IMR-90 (cell line): Measurements from ENCODE around the gene FIGLA. TPM values are rescaled to one million over a fixed set of nuclear protein-coding genes. Genes with fewer than 3 reads are reported as not detected.

Source experiments
- ATAC-seq: fragments of 200-7000 bp; cut with Tn5 transposase; 2 replicates; pipeline ENCODE4 v1.9.1; 2020; ENCODE audit warnings: low read depth, mild to moderate bottlenecking, moderate library complexity
- BruUV-seq: library from RNA; stranded (reverse); fragments of 400-500 nt; replicated peaks from 2 replicates; lab custom pipeline; 2021; lab: Mats Ljungman, UMichigan
- CTCF ChIA-PET: fragments of 300-600 bp; formaldehyde crosslinking; extraction: SDS; loops from one replicate; lab custom pipeline; 2021; ENCODE audit warnings: antibody characterized with exemption; lab: Yijun Ruan, JAX
- POLR2A ChIA-PET: fragments of 300-600 bp; sonication (Branson Sonifier 250); formaldehyde crosslinking; loops from one replicate; lab custom pipeline; 2022; ENCODE audit warnings: antibody characterized with exemption; ENCODE audit not compliant: unreplicated experiment; lab: Charles Lee
- DNase-seq: peaks from one replicate; pipeline ENCODE4 v3.0.0; 2013
- H2AFZ ChIP-seq: replicated peaks from 2 replicates; pipeline ENCODE3; 2013; ENCODE audit warnings: low read length, mild to moderate bottlenecking; ENCODE audit not compliant: poor library complexity
- H2AK5ac ChIP-seq: 2 replicates; pipeline ENCODE4 v1.6.1; 2013; ENCODE audit warnings: low read depth, low read length, inconsistent platforms
- H2AK9ac ChIP-seq: replicated peaks from 2 replicates; pipeline ENCODE3; 2013; ENCODE audit warnings: mild to moderate bottlenecking, low read depth, low read length, moderate library complexity; ENCODE audit not compliant: poor library complexity
- H2BK120ac ChIP-seq: 2 replicates; pipeline ENCODE4 v1.6.1; 2013; ENCODE audit warnings: low read depth, low read length, inconsistent platforms
- H2BK15ac ChIP-seq: 3 replicates; pipeline ENCODE4 v1.6.1; 2013; ENCODE audit warnings: low read depth, low read length, inconsistent platforms
- H2BK20ac ChIP-seq: 2 replicates; pipeline ENCODE4 v1.6.1; 2013; ENCODE audit warnings: low read depth, mild to moderate bottlenecking, inconsistent platforms, low read length, moderate library complexity
- H2BK5ac ChIP-seq: 2 replicates; pipeline ENCODE4 v1.6.1; 2013; ENCODE audit warnings: mild to moderate bottlenecking, low read depth, low read length, inconsistent platforms; ENCODE audit not compliant: poor library complexity, severe bottlenecking
- H3K14ac ChIP-seq: replicated peaks from 2 replicates; pipeline ENCODE4 v1.6.1; 2013; ENCODE audit warnings: low read depth, low read length, inconsistent platforms
- H3K18ac ChIP-seq: 2 replicates; pipeline ENCODE4 v1.6.1; 2013; ENCODE audit warnings: low read depth, low read length, control low read depth
- H3K23ac ChIP-seq: 2 replicates; pipeline ENCODE4 v1.6.1; 2013; ENCODE audit warnings: low read depth, low read length, inconsistent platforms
- H3K27ac ChIP-seq: 2 replicates; pipeline ENCODE4 v1.5.1; 2013; ENCODE audit warnings: mild to moderate bottlenecking, control low read depth, low read length; ENCODE audit not compliant: insufficient read depth
- H3K27me3 ChIP-seq: 2 replicates; pipeline ENCODE4 v1.6.1; 2013; ENCODE audit warnings: low read length; ENCODE audit not compliant: control insufficient read depth, insufficient read depth
- H3K36me3 ChIP-seq: 2 replicates; pipeline ENCODE4 v1.6.1; 2013; ENCODE audit warnings: low read length, mixed read lengths; ENCODE audit not compliant: control insufficient read depth, insufficient read depth
- H3K4ac ChIP-seq: 2 replicates; pipeline ENCODE4 v1.6.1; 2013; ENCODE audit warnings: low read depth, low read length, inconsistent platforms
- H3K4me1 ChIP-seq: 2 replicates; pipeline ENCODE4 v1.6.1; 2013; ENCODE audit warnings: low read length, mixed read lengths; ENCODE audit not compliant: control insufficient read depth, insufficient read depth
- H3K4me2 ChIP-seq: 2 replicates; pipeline ENCODE4 v1.6.1; 2013; ENCODE audit warnings: low read depth, mild to moderate bottlenecking, control low read depth, low read length, moderate library complexity
- H3K4me3 ChIP-seq: 2 replicates; pipeline ENCODE4 v1.5.1; 2013; ENCODE audit warnings: low read depth, mild to moderate bottlenecking, control low read depth, low read length, moderate library complexity; ENCODE audit not compliant: insufficient read depth
- H3K56ac ChIP-seq: 2 replicates; pipeline ENCODE4 v1.6.1; 2013; ENCODE audit warnings: low read length, inconsistent platforms; ENCODE audit not compliant: insufficient read depth; ENCODE audit errors: extremely low read depth
- H3K79me1 ChIP-seq, 2 experiments: 2 replicates each; pipeline ENCODE4 v1.6.1; 2013; ENCODE audit warnings: low read length in 2 of 2, inconsistent platforms in 1 of 2, low read depth in 1 of 2
- H3K9ac ChIP-seq: 2 replicates; pipeline ENCODE4 v1.6.1; 2013; ENCODE audit warnings: low read depth, low read length, control low read depth
- H3K9me1 ChIP-seq: 2 replicates; pipeline ENCODE4 v1.6.1; 2013; ENCODE audit warnings: low read length, inconsistent platforms; ENCODE audit not compliant: insufficient read depth
- H3K9me3 ChIP-seq: 2 replicates; pipeline ENCODE4 v1.6.1; 2013; ENCODE audit warnings: low read length; ENCODE audit not compliant: control insufficient read depth, insufficient read depth
- H4K20me1 ChIP-seq: 2 replicates; pipeline ENCODE4 v1.6.1; 2013; ENCODE audit warnings: low read length, inconsistent platforms; ENCODE audit not compliant: insufficient read depth
- H4K5ac ChIP-seq: 2 replicates; pipeline ENCODE4 v1.6.1; 2013; ENCODE audit warnings: mild to moderate bottlenecking, low read depth, low read length, control low read depth
- H4K8ac ChIP-seq, 2 experiments: 2 replicates each; pipeline ENCODE4 v1.6.1; 2013; ENCODE audit warnings: low read depth in 2 of 2, low read length in 2 of 2, control low read depth in 1 of 2, inconsistent platforms in 1 of 2
- H4K91ac ChIP-seq: 2 replicates; pipeline ENCODE4 v1.6.1; 2013; ENCODE audit warnings: low read depth, low read length, inconsistent platforms; ENCODE audit not compliant: insufficient read depth
- BHLHE40 ChIP-seq: fragments of 150-350 bp; IDR thresholded peaks from 2 replicates; pipeline ENCODE4 v1.6.1; 2016; ENCODE audit warnings: mild to moderate bottlenecking, low read depth, low read length
- CEBPB ChIP-seq: IDR thresholded peaks from 2 replicates; pipeline ENCODE4 v1.6.1; 2012; ENCODE audit warnings: low read depth, low read length, improper control_type of control experiment
- CHD1 ChIP-seq: IDR thresholded peaks from 2 replicates; pipeline ENCODE4 v1.6.1; 2012; ENCODE audit warnings: low read depth, low read length, improper control_type of control experiment
- FOS ChIP-seq: fragments of 150-350 bp; IDR thresholded peaks from 2 replicates; pipeline ENCODE4 v1.6.1; 2016; ENCODE audit warnings: low read depth, low read length
- MAFK ChIP-seq: IDR thresholded peaks from 2 replicates; pipeline ENCODE4 v1.6.1; 2012; ENCODE audit warnings: low read depth, low read length, improper control_type of control experiment
- MAZ ChIP-seq: IDR thresholded peaks from 2 replicates; pipeline ENCODE4 v1.6.1; 2012; ENCODE audit warnings: low read depth, mild to moderate bottlenecking, low read length, improper control_type of control experiment, moderate library complexity, borderline replicate concordance
- MXI1 ChIP-seq: IDR thresholded peaks from 2 replicates; pipeline ENCODE4 v1.6.1; 2012; ENCODE audit warnings: low read depth, mild to moderate bottlenecking, low read length, moderate library complexity, borderline replicate concordance
- NFE2L2 ChIP-seq: fragments of 150-350 bp; IDR thresholded peaks from 2 replicates; pipeline ENCODE4 v1.6.1; 2016; ENCODE audit warnings: low read depth, mild to moderate bottlenecking, low read length
- POLR2A ChIP-seq: IDR thresholded peaks from 2 replicates; pipeline ENCODE4 v1.6.1; 2012; ENCODE audit warnings: mild to moderate bottlenecking, low read depth, low read length
- RAD21 ChIP-seq: IDR thresholded peaks from 2 replicates; pipeline ENCODE4 v1.6.1; 2012; ENCODE audit warnings: low read length, improper control_type of control experiment
- RCOR1 ChIP-seq: IDR thresholded peaks from 2 replicates; pipeline ENCODE4 v1.6.1; 2012; ENCODE audit warnings: mild to moderate bottlenecking, low read length, improper control_type of control experiment; ENCODE audit not compliant: insufficient replicate concordance
- RFX5 ChIP-seq: IDR thresholded peaks from 2 replicates; pipeline ENCODE4 v1.8.0; 2012; ENCODE audit warnings: low read depth, mild to moderate bottlenecking, low read length, moderate library complexity
- SMC3 ChIP-seq: fragments of 150-350 bp; IDR thresholded peaks from 2 replicates; pipeline ENCODE4 v1.6.1; 2016; ENCODE audit warnings: low read depth, mild to moderate bottlenecking, antibody characterized with exemption, low read length, moderate library complexity
- WGBS, 2 experiments: methylation state at CpG; one replicate each; pipeline versions ENCODE4 v1.1.5 to v1.1.7; 2013; ENCODE audit warnings: missing lambda C conversion rate in 2 of 2; ENCODE audit not compliant: insufficient read length in 1 of 2; ENCODE audit errors: extremely low coverage in 2 of 2; 5-methylcytosine and 5-hydroxymethylcytosine counted together
- dilution Hi-C: fragments of 300-500 bp; cut with HindIII; formaldehyde crosslinking; loops from one replicate; pipeline ENCODE4 v1.14.3; 2018; ENCODE audit warnings: low sequenced_read_pairs; ENCODE audit not compliant: unreplicated experiment
- in situ Hi-C: fragments of 300-500 bp; cut with MboI; formaldehyde crosslinking; loops from 3 replicates; pipeline ENCODE4 v1.14.3; 2019; ENCODE audit warnings: low sequenced_read_pairs, inconsistent platforms, mixed read lengths
- intact Hi-C: fragments of 100-400 bp; cut with micrococcal nuclease; formaldehyde crosslinking; loops from 2 replicates; pipeline ENCODE4 v1.10.0; 2022
- polyA plus RNA-seq, 3 experiments: library from polyadenylated mRNA; depleted of rRNA; stranded (reverse); fragments of >200 nt; gene quantifications; 2 replicates each; pipeline ENCODE4 v1.2.3, GENCODE V29; 2012; ENCODE audit warnings: low replicate concordance in 1 of 3
- total RNA-seq: library from RNA; depleted of rRNA; stranded (reverse); fragments of >200 nt; gene quantifications from 2 replicates; pipeline ENCODE4 v1.2.3, GENCODE V29; 2012
- TF ChIP-seq, protein P1 (sequence below): conservative IDR thresholded peaks from 2 replicates; pipeline ENCODE4 v1.5.1; 2012; ENCODE audit warnings: mild to moderate bottlenecking, low read depth, low read length, improper control_type of control experiment
- TF ChIP-seq, protein P2 (sequence below): fragments of 150-350 bp; IDR thresholded peaks from 2 replicates; pipeline ENCODE4 v1.6.1; 2016; ENCODE audit warnings: low read depth, mild to moderate bottlenecking, low read length, moderate library complexity, borderline replicate concordance
- TF ChIP-seq, protein P3 (sequence below): fragments of 150-350 bp; IDR thresholded peaks from 2 replicates; pipeline ENCODE4 v1.6.1; 2017; ENCODE audit warnings: mild to moderate bottlenecking, antibody characterized with exemption, low read length, low read depth

The FIGLA gene
- total and polyA plus RNA-seq, 2 of the 4 experiments (the other 2 are of a cell fraction), result not detected

DNA sequence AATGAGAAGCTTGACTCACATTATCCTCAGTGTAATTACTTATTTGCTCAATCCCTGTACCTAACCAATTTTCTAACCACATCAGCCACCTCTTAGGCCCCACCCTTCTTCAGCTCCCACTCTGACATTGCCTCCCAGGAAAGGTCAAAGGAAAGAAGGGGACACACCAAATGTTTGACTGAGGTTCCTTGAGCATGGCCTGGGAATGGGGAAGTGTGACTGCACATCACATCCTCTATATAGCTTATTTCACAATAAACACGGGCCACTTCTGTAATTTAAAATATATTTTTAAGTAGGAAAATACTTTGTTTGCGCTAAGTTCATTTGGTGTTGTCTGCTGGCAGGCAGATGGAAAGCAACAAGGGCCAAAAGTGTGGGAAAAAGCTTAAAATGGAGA lies 3.0 kb upstream of the FIGLA start:
- dilution Hi-C loops, result no loop called here
- H4K5ac ChIP-seq, result no peak overlapping the region
- ATAC-seq (no peak), DNase-seq (no peak)
- H3K23ac ChIP-seq, result no peak overlapping the region
- H4K20me1 ChIP-seq, result no peaks in the 10 kb centered on the region
- H2AFZ ChIP-seq, result no peak overlapping the region
- ChIA-PET CTCF (no interaction called here), POLR2A (no interaction called here)
- H3K79me1 ChIP-seq, result no peaks in the 10 kb centered on the region
- H3K4me1 ChIP-seq, result no peaks in the 10 kb centered on the region
- no peak overlapping the region for H3K4ac ChIP-seq
- WGBS, 2 experiments, result no CpG with 5 or more reads among the region's 2 CpGs
- H3K27ac ChIP-seq, result no peak overlapping the region
- H3K36me3 ChIP-seq, result no peaks in the 10 kb centered on the region
- no peak overlapping the region for H3K9ac ChIP-seq
- intact Hi-C loops, result no loop called here
- no peak overlapping the region for H2AK5ac ChIP-seq
- no peak overlapping the region for H3K56ac ChIP-seq
- no peak overlapping the region for H3K4me2 ChIP-seq
- H3K4me3 ChIP-seq, result no peak overlapping the region
- H2AK9ac ChIP-seq, result no peak overlapping the region
- BruUV-seq, result no TSS peak
- no peak overlapping the region for H4K8ac ChIP-seq
- no peaks in the 10 kb centered on the region for H3K9me3 ChIP-seq
- H2BK15ac ChIP-seq, result no peak overlapping the region
- H3K27me3 ChIP-seq, result peaks cover 23% of the 10 kb centered on the region
- no peak overlapping the region for H3K18ac ChIP-seq
- TF ChIP-seq, protein P1, sequence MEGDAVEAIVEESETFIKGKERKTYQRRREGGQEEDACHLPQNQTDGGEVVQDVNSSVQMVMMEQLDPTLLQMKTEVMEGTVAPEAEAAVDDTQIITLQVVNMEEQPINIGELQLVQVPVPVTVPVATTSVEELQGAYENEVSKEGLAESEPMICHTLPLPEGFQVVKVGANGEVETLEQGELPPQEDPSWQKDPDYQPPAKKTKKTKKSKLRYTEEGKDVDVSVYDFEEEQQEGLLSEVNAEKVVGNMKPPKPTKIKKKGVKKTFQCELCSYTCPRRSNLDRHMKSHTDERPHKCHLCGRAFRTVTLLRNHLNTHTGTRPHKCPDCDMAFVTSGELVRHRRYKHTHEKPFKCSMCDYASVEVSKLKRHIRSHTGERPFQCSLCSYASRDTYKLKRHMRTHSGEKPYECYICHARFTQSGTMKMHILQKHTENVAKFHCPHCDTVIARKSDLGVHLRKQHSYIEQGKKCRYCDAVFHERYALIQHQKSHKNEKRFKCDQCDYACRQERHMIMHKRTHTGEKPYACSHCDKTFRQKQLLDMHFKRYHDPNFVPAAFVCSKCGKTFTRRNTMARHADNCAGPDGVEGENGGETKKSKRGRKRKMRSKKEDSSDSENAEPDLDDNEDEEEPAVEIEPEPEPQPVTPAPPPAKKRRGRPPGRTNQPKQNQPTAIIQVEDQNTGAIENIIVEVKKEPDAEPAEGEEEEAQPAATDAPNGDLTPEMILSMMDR, result no peak
- TF ChIP-seq POLR2A (no peak), NFE2L2 (no peak), CEBPB (no peak), MAZ (no peak), MXI1 (no peak), SMC3 (no peak), CHD1 (no peak), RAD21 (no peak), RFX5 (no peak), MAFK (no peak), RCOR1 (no peak), FOS (no peak), BHLHE40 (no peak)
- TF ChIP-seq, protein P2, sequence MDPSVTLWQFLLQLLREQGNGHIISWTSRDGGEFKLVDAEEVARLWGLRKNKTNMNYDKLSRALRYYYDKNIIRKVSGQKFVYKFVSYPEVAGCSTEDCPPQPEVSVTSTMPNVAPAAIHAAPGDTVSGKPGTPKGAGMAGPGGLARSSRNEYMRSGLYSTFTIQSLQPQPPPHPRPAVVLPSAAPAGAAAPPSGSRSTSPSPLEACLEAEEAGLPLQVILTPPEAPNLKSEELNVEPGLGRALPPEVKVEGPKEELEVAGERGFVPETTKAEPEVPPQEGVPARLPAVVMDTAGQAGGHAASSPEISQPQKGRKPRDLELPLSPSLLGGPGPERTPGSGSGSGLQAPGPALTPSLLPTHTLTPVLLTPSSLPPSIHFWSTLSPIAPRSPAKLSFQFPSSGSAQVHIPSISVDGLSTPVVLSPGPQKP, result no peak
- TF ChIP-seq, protein P3, sequence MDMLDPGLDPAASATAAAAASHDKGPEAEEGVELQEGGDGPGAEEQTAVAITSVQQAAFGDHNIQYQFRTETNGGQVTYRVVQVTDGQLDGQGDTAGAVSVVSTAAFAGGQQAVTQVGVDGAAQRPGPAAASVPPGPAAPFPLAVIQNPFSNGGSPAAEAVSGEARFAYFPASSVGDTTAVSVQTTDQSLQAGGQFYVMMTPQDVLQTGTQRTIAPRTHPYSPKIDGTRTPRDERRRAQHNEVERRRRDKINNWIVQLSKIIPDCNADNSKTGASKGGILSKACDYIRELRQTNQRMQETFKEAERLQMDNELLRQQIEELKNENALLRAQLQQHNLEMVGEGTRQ, result no peak
- in situ Hi-C loops, result no loop called here
- no peak overlapping the region for H2BK20ac ChIP-seq
- H3K14ac ChIP-seq, result no peak overlapping the region
- H2BK120ac ChIP-seq, result no peak overlapping the region
- no peak overlapping the region for H4K91ac ChIP-seq
- no peaks in the 10 kb centered on the region for H3K9me1 ChIP-seq
- no peak overlapping the region for H2BK5ac ChIP-seq
